K562 (cell line): Measurements from ENCODE around the gene BDH2. TPM values are rescaled to one million over a fixed set of nuclear protein-coding genes. Genes with fewer than 3 reads are reported as not detected.

Experiments used
- ARHGAP35 ChIP-seq: fragments of 450-650 bp; IDR thresholded peaks from 2 replicates; pipeline ENCODE4 v1.6.1; 2018; ENCODE audit not compliant: partially characterized antibody
- BCLAF1 ChIP-seq, 2 experiments: fragments of 450-650 bp in 1 of 2; IDR thresholded peaks; 2 replicates each; pipeline ENCODE4 v1.6.1; 2011 to 2017; ENCODE audit warnings: low read depth in 2 of 2, antibody characterized with exemption in 1 of 2, borderline replicate concordance in 1 of 2, low read length in 1 of 2, mild to moderate bottlenecking in 1 of 2, mixed read lengths in 1 of 2; ENCODE audit not compliant: control insufficient read depth in 1 of 2
- BDP1 ChIP-seq: IDR thresholded peaks from 3 replicates; pipeline ENCODE4 v1.6.1; 2011; ENCODE audit not compliant: insufficient read length, insufficient read depth
- C11orf30 ChIP-seq: fragments of 450-650 bp; IDR thresholded peaks from 2 replicates; pipeline ENCODE4 v1.6.1; 2016; ENCODE audit warnings: low read depth, mild to moderate bottlenecking
- CBFB ChIP-seq: sonication (generic); formaldehyde crosslinking; IDR thresholded peaks from 2 replicates; pipeline ENCODE4 v1.4.0; 2020; ENCODE audit warnings: mild to moderate bottlenecking, missing genetic modification reagents
- CHD4 ChIP-seq: fragments of 200-600 bp; sonication (generic); IDR thresholded peaks from 3 replicates; pipeline ENCODE4 v1.6.1; 2012; ENCODE audit warnings: low read depth, mild to moderate bottlenecking, mixed read lengths, low read length, inconsistent platforms; ENCODE audit not compliant: insufficient read depth, insufficient replicate concordance, poor library complexity, severe bottlenecking
- CXXC5 ChIP-seq: fragments of 250-450 bp; sonication (Bioruptor Pico); IDR thresholded peaks from 2 replicates; pipeline ENCODE4 v1.8.0; 2022; ENCODE audit warnings: inconsistent platforms, mild to moderate bottlenecking, moderate library complexity
- ELF1 ChIP-seq: fragments of 200-800 bp; sonication (Bioruptor generic); IDR thresholded peaks from 2 replicates; pipeline ENCODE4 v1.6.1; 2016; ENCODE audit warnings: missing genetic modification characterization, missing compliant biosample characterization
- JUNB ChIP-seq: fragments of 450-650 bp; formaldehyde crosslinking; conservative IDR thresholded peaks from 2 replicates; pipeline ENCODE4 v1.4.0; 2020; ENCODE audit warnings: mild to moderate bottlenecking
- JUND ChIP-seq, 2 experiments: IDR thresholded peaks; 2 replicates in 1 of 2; 3 replicates in 1 of 2; pipeline ENCODE4 v1.6.1; 2011; ENCODE audit warnings: borderline replicate concordance in 2 of 2, low read depth in 2 of 2, low read length in 2 of 2, improper control_type of control experiment in 1 of 2, missing biosample characterization in 1 of 2, missing genetic modification characterization in 1 of 2, missing genetic modification reagents in 1 of 2
- NFRKB ChIP-seq: fragments of 450-650 bp; IDR thresholded peaks from 2 replicates; pipeline ENCODE4 v1.6.1; 2016; ENCODE audit warnings: low read depth
- PTBP1 ChIP-seq: fragments of 200-400 bp; formaldehyde crosslinking; IDR thresholded peaks from 2 replicates; pipeline ENCODE4 v1.6.1; 2017; ENCODE audit warnings: low read depth, low read length
- SMARCE1 ChIP-seq: fragments of 450-650 bp; IDR thresholded peaks from 2 replicates; pipeline ENCODE4 v1.7.1; 2016; ENCODE audit warnings: mild to moderate bottlenecking
- SNAPC5 ChIP-seq: fragments of 250-450 bp; sonication (Bioruptor Pico); IDR thresholded peaks from 2 replicates; pipeline ENCODE4 v1.8.0; 2021; ENCODE audit warnings: moderate library complexity, mild to moderate bottlenecking, inconsistent platforms
- TAF7 ChIP-seq: fragments of 450-650 bp; IDR thresholded peaks from 2 replicates; pipeline ENCODE4 v1.6.1; 2016; ENCODE audit warnings: missing genetic modification characterization, missing compliant biosample characterization
- TCFL5 ChIP-seq: fragments of 250-450 bp; sonication (Bioruptor Pico); conservative IDR thresholded peaks from 2 replicates; pipeline ENCODE4 v1.6.1; 2021; ENCODE audit warnings: mild to moderate bottlenecking, moderate library complexity, matching md5 sums
- THAP7 ChIP-seq: fragments of 250-450 bp; sonication (Bioruptor Pico); IDR thresholded peaks from 2 replicates; pipeline ENCODE4 v1.5.0; 2021
- USF2 ChIP-seq: sonication (generic); formaldehyde crosslinking; IDR thresholded peaks from 2 replicates; pipeline ENCODE4 v1.5.0; 2020; ENCODE audit warnings: missing genetic modification reagents
- ZNF512 ChIP-seq: IDR thresholded peaks from 2 replicates; pipeline ENCODE4 v1.6.1; 2016; ENCODE audit warnings: missing genetic modification characterization, missing compliant biosample characterization
- ZNF740 ChIP-seq, 3 experiments: fragments of 200-800 bp in 1 of 3; sonication (Bioruptor generic) in 1 of 3; sonication (generic) in 1 of 3; formaldehyde crosslinking in 1 of 3; IDR thresholded peaks; 2 replicates each; pipeline versions ENCODE4 v1.6.1 to v1.8.0; 2016 to 2022; ENCODE audit warnings: mild to moderate bottlenecking in 2 of 3, missing compliant biosample characterization in 2 of 3, missing genetic modification characterization in 2 of 3, missing genetic modification reagents in 1 of 3
- polyA plus RNA-seq, 8 experiments: library from polyadenylated mRNA; depleted of rRNA in 4 of 8; stranded (reverse) in 5 of 8; unstranded in 3 of 8; fragments of >200 nt; fragmentation: Nextera tagmentation in 2 of 8; fragmentation: Illumina TruSeq in 1 of 8; extraction: Ambion mirVana in 2 of 8; extraction: Trizol in 1 of 8; gene quantifications; 2 replicates each; pipeline versions ENCODE4 v1.2.1 to v1.2.3, GENCODE V29; 2011 to 2014; ENCODE audit warnings: inconsistent platforms in 1 of 8, missing spikeins in 1 of 8
- total RNA-seq, 7 experiments: library from RNA; depleted of rRNA in 6 of 7; stranded (reverse); fragments of >200 nt in 6 of 7; fragmentation: Illumina TruSeq in 2 of 7; extraction: Trizol in 2 of 7; gene quantifications; 2 replicates each; pipeline versions ENCODE4 v1.2.1 to v1.2.3, GENCODE V29; 2011 to 2021; ENCODE audit warnings: low replicate concordance in 1 of 7

Gene BDH2
- total and polyA plus RNA-seq, 9 of the 15 experiments (the other 6 are each of a cell fraction or from before 2014, with no cell fraction given): 4.9 to 17.9 (median 9.1) TPM

- TF ChIP-seq JUND (IDR thresholded peaks at IDR 0.05; ENCODE audit: borderline replicate concordance, low read depth, low read length) (peak; percentile 17; the same call in 1 of the 2 replicates), JUND (tag; IDR thresholded peaks at IDR 0.05; ENCODE audit: borderline replicate concordance, low read depth, low read length) (no peak), USF2 (CRISPR knock-in tag) (no peak), CBFB (CRISPR knock-in tag) (no peak), TCFL5 (CRISPR knock-in tag) (no peak), NFRKB (no peak), PTBP1 (no peak), ELF1 (tag) (no peak), SMARCE1 (peak; percentile 42; the same call in 1 of the 2 replicates), ARHGAP35 (no peak), BDP1 (no peak), TAF7 (no peak), THAP7 (no peak), CHD4 (no peak), JUNB (no peak), C11orf30 (no peak), CXXC5 (CRISPR knock-in tag) (no peak), ZNF740 (CRISPR knock-in tag; IDR thresholded peaks at IDR 0.05) (no peak), ZNF740 (tag; IDR thresholded peaks at IDR 0.05) (no peak), SNAPC5 (CRISPR knock-in tag) (no peak), ZNF512 (peak; percentile 77), BCLAF1 (IDR thresholded peaks at IDR 0.05; ENCODE audit: borderline replicate concordance in 1 of 2, control insufficient read depth in 1 of 2, low read depth in 2 of 2, low read length in 1 of 2) (no peak)
Observed at GRCh38 chr4:103076747-103077347, 22.8 kb downstream of the BDH2 start, which contains the start of gene SLC9B2 (continued).
